Mammary epithelial cell (primary cell): ENCODE measurements around the gene PHF3.

Experiments
- CTCF ChIP-seq, 2 donors: IDR thresholded peaks in 1 of 2; conservative IDR thresholded peaks in 1 of 2; 2 replicates each; pipeline ENCODE4 v1.5.1; 2011 to 2012; ENCODE audit warnings: inconsistent platforms in 2 of 2, low read length in 2 of 2, mild to moderate bottlenecking in 2 of 2, control low read depth in 1 of 2, low read depth in 1 of 2; ENCODE audit not compliant: insufficient read depth in 1 of 2; ENCODE audit errors: extremely low read depth in 1 of 2
- EZH2 ChIP-seq: IDR thresholded peaks from 2 replicates; pipeline ENCODE4 v1.6.1; 2012; ENCODE audit warnings: low read length, inconsistent platforms, borderline replicate concordance

GRCh38 chr6:63660757-63661156 is 25.2 kb downstream of the PHF3 start:
- TF ChIP-seq CTCF (conservative IDR thresholded peaks at IDR 0.05 in 1 of 2, IDR thresholded peaks at IDR 0.05 in 1 of 2; ENCODE audit: extremely low read depth in 1 of 2, insufficient read depth in 1 of 2, low read depth in 1 of 2, low read length in 2 of 2), result no peak
- no peak for TF ChIP-seq EZH2
